ENCODE measurements around the gene GRAP.

The GRAP gene

DNA sequence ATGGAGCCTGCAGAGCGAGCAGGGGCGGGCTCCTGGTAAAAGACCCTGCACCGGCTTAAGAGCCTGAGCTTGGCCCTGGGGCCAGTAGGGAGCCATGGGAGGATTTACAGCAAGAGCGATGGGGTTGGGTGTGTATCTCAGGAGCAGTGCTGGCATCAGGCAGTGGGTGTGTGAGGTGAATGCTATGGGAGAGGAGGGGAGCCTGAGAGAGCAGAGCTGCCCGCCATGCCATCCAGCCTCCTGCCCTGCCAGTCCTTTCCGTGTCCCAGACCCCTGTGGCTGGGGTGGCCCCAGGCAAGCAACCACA is 65.5 kb downstream of the GRAP start:
- no peak for DNase-seq

DNA sequence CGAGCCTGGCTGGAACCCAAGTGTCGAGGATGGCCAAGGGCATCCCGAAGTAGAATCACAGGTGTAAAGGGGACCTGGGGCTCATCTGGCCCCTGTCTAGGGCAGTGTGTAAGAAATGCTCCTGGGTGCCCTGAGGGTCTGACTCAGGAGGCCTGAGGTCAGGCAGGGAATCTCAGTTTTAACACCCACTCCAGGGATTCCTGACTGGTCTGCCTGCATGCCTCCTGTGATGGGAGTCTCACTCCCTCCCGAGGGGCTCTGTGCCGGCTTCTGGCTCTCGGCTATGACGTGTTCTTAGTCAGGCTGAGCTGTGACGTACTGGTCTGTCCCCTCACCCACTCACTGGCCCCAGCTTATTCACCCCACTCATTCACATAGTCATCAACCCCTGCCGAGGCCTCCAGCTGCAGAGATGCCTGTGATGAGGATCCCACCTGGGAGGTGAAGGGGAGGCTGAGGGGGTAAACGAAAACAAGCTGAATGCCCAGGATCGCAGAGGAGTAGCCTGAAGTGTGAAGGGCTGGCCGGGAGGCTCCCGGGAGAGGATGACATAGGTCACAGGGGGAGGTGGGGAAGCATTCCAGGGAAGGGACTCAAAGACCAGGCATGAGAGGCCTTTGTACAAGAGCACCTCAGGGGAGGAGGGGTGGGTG is 65.9 kb downstream of the GRAP start:
- DNase-seq: no peak

DNA sequence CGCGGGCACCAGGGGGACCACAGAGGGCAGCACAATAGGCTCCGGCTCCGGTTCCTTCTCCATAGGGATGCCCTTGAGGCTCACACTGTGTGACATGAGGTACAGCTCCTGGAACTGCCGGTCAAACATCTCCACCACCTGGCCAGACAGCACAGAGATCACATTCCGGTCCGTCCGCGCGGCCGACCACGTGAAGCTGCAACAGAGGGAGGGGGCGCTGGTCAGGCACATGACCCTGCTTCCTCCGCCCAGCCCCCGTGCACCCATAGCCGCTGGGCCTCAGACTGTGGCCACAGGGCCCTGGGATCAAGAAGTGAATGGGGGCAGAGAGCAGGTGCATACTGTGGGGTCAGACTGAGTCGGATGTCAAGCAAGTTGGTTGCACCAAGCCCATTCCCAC is 68.1 kb downstream of the GRAP start:
- no peak for DNase-seq

DNA sequence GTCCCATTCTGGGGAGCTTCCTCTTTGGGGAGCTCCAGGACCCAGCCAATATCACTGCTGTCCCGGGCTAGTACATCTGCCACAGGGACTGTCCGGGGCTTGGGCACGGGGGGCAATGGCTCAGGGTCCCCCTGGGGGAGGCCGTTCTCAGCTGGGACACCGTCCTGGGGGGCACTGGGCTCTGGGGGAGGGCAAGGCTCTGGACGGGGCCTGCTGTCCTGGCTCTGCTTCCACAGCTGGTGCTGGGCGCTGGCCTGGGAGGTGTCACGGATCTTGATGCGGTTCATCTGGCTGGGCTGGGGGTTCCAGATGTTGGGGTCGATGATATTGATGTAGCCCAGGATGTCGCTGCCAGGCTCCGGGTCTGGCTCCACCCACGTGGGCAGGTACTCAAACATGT is 68.7 kb downstream of the GRAP start:
- no peak for DNase-seq

DNA sequence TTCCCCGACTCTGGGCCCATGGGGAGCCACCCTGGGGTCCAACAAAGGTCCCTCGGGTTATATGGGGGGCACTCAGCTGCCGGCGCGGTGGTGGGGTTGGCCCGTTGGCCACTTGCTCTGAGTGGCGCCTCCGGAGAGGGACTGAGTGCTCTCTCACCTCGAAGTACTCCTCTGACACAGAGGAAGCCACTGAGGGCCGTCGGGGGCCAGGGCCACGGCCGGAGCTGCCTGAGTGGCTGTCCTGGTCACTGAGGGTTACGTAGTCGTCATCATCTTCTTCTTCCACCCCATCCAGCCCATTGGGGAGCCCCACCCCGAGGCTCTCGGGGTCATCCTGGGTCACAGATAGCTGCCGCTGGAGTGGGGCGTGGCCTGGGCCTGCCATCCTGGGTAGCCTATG is 69.1 kb downstream of the GRAP start:
- no peak for DNase-seq

DNA sequence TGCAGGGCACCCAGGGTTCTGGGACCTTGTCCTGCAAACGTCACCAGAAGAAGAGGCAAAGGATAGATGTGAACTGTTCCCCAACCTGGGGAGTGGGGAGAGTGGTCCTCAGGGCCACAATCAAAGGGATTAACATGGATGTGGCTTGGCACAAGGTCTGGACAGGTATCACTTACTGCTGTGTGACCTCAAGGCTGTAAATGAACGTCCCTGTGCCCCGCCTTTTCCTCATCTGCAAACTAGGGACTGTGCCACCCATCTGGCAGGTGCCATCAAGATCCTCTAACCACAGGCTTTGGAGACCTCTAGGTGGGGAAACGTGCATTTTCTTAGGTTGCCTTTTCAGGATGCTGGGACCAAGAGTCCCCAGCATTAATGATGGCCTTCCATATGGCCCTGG is 69.7 kb downstream of the GRAP start:
- DNase-seq: no peak

DNA sequence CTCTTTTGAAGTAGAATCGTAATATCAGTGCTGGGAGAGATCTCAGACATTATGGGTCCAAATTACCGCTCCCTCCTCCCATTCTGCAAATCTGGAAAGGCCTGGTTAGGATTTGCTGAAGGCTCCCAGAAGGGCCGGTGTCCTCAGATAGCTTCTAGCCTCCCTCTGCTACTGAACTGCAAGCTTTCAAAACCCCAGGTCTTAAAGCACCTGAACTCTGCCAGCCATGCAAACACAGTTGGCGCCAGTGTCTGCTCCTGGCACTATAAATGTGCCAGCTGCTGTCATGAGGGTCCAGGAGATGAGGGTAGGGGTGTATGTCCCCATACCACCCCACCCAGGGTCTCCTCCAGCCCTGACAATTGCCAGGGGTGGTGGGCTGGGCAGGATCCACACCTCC is 70.6 kb downstream of the GRAP start:
- DNase-seq: no peak

DNA sequence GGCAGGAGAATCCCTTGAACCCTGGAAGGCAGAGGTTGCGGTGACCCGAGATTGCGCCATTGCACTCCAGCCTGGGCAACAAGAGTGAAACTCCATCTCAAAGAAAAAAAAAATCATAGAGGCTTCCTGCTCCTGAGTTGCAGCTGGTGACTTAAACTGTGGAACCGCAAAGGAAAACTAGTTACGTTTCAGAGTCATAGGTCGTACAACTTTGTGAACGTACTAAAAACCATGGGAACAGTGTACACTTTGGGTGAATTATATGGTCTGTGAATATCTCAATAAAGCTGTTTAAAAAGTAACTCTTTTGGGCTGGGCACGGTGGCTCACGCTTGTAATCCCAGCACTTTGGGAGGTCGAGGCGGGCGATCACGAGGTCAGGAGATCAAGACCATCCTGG is 71.2 kb downstream of the GRAP start:
- no peak for DNase-seq

DNA sequence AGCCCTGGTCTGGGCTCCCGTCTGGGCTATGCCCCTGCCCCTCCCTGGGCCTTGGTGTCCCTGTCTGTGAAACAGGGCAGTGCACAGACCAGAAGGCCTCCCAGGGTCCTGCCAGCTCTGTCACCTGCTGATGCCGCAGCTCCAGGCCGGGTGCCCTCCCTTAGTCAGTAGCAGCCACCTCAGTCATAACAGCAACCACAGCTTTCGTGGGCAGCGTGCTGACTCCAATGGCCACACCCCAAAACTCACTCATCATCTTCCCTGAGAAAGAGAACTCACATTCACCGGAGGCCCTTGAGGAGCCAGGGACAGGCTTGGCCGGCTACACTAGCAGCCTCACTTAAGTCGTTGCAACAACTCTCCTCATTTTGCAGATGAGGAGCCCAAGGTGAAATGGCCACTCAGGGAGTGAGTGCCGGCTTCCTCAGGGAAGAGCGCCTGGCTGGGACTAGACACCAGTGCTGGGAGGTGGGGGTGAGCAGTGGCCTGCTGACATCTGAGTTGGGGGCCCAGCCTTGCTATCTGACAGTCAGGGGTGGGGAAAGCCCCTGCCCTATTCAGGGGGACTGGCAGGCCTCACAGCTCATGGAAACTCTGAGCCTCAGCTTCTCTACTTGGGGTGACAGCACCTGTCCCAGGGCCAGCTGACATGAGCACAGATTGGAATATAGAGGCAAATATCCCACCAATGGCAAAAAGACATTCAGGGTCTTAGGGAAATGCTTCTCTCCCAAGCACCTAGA is 72.2 kb downstream of the GRAP start:
- no peak for DNase-seq

DNA sequence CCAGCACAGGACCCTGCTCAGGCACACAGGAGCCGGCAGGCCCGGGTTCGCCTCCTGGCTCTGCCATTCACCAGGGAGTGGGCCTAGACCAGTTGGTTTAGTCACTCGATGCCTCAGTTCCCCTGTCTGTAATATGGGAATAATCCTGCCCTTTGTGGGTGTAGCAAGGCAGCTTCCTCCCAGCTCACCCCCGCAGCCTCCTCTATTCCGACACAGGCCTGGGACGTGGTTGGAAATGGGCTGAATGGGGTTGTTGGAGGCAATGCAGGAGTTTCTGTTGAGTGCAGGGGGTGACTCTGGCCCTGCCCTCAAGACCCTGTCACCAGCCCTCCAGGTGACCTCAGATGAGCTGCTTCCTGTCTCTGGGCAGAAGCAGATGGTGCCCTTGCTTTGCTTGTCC is 75.0 kb downstream of the GRAP start:
- DNase-seq: no peak

Measured in NCI-H510A (cell line).